CD4-positive, alpha-beta T cell treated with Interleukin-15 for 1 hour (primary cell): Measurements from ENCODE around the gene ANKRD36C.
"Not testable (repeated sequence)": the region's sequence is repeated elsewhere in the genome, so short reads cannot be mapped to it uniquely, and the experiment has no call there.

ENCODE experiments used
- DNase-seq: peaks from one replicate; pipeline ENCODE4 v3.0.0-alpha.2; 2020

ANKRD36C gene

DNA sequence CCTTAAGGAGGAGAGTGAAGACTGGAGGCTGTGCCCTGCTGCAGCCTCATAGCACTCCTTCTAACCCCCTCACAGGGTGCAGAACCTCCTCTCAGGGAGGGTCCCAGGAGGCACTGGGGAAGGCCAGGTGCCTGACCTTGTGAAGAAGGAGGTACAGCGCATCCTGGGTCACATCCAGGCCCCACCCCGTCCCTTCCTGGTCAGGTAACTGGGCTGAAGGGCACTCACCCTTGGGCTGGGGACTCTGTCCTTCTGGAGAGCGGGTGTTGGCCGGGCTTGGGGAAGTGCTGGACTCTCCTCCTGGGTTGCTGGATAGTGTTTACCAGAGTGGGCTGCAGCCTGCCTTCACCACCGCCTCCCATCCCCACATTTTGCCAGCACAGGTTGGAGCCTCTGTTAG, 197.7 kb downstream of the ANKRD36C start:
- not testable (repeated sequence) for DNase-seq

DNA sequence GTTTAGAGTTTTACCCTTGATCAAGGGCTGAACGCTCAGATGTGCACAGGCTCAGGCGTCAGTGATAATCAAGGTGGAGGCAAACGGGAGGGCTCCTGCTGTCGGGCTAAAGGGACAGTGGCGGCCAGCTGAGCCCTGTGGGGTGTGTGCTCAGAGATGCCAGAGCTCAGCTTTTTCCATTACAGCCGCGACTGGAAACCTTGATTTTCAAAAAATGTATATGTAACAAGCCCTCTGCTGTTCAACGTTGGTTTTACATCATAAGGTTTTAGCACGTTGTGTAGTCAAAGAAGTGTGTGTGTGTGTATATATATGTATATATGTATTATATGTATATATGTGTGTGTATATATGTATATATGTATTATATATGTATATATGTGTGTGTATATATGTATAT, 201.4 kb downstream of the ANKRD36C start:
- DNase-seq = not testable (repeated sequence)

DNA sequence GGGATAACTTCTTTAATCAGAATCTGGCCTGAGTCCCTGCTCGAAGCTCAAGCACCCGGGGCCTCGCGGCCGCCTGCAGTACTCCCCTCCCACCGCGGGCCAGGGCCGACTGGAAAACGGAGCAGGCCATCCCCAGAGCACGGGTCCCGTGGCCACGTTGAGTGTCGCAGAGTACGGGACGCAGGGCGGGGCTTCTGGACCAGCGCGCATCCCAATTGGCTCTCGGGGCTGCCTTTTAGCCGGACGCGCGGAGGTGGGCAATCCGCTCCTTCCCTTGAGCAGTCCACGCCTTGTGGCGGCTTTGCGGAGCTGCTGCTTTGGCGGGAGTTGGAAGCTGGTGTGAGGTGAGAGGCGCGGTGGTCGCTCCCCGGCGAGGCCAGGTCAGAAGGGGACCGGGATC, 202.2 kb downstream of the ANKRD36C start:
- DNase-seq = not testable (repeated sequence)

DNA sequence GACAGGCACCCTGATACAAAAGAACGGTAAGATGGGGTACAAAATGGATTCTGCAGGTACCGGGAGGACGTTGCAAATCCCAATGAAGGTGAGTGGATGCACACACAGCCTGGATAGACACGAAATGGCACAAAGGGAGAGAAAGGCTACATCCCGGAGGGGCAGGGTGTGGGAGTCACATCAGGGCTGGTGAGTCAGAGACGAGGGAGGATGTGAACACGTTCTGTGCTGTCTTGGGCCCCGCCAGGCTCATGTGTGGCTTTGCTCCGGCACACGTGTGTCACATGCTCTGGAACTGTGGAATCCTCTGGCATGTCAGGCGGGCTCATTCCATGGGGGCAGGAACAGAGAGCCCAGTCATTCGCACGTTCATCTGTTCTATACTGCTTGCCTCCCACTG, 203.0 kb downstream of the ANKRD36C start:
- DNase-seq = not testable (repeated sequence)
